ENCODE results near the gene JPH3.

DNA sequence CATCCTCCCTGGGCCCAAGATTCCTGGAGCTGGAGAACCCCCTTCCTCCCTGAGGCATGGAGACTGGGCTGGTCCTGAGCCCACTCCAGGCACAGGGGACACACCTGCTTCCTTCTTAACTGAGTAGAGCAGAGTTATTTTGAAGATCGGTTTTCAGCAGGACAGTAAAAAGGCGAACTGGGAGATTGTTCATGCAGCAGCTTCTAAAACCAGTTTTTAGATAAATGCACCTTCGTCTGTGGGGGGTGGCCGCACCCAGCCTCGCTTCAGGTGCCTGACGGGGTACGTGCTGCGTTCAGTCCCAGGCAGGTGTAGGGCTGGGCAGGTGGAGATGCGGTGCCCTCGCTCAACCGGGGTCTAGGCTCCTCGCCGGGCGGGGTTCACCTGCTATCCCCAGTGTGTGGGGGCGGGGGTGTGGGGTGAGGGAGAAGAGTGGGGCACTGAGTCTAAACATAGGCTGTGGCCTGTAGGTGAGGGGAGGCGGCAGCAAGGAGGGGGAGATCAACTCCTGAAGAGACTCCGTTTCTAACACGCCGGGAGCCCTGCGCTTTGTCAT is 69.5 kb downstream of the JPH3 start:
- TF ChIP-seq TARDBP (IDR thresholded peaks at IDR 0.05) = no peak
- TF ChIP-seq SP1 (IDR thresholded peaks at IDR 0.05) = no peak
- TF ChIP-seq NFRKB (IDR thresholded peaks at IDR 0.05) = no peak
- no peak for TF ChIP-seq HDGF (IDR thresholded peaks at IDR 0.05; ENCODE audit: borderline replicate concordance)
- no peak for TF ChIP-seq FOXK2 (IDR thresholded peaks at IDR 0.05)
- TF ChIP-seq, protein P1, sequence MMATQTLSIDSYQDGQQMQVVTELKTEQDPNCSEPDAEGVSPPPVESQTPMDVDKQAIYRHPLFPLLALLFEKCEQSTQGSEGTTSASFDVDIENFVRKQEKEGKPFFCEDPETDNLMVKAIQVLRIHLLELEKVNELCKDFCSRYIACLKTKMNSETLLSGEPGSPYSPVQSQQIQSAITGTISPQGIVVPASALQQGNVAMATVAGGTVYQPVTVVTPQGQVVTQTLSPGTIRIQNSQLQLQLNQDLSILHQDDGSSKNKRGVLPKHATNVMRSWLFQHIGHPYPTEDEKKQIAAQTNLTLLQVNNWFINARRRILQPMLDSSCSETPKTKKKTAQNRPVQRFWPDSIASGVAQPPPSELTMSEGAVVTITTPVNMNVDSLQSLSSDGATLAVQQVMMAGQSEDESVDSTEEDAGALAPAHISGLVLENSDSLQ (IDR thresholded peaks at IDR 0.05) = no peak
- no peak for TF ChIP-seq ZNF384 (IDR thresholded peaks at IDR 0.05)

Measured in HEK293T (cell line).